ENCODE results near the gene GMCL1. TPM values are rescaled to one million over a fixed set of nuclear protein-coding genes. Genes with fewer than 3 reads are reported as not detected.

The GMCL1 gene
- total RNA-seq, 4 donors from 2014 or later, result 11.9 to 15.6 (median 13.4) TPM

Small RNA genes lying within 50 kb of the gene (small RNA-seq; reads per million reads assigned to genes)
- 0 reads per million in 4 donors for gene RPL23AP92

Other genes with a start within 250 kb of the GMCL1 start
- gene AAK1, start 185.9 kb upstream of the GMCL1 start, total RNA-seq, result 10 to 100 TPM; 28.0 to 35.5 (median 32.8) TPM
- gene ANXA4, start 87.5 kb upstream of the GMCL1 start, total RNA-seq, result 10 to 100 TPM; 24.8 to 66.4 (median 43.6) TPM
- gene SNRNP27, start 64.3 kb downstream of the GMCL1 start, total RNA-seq, result 10 to 100 TPM; 30.6 to 46.9 (median 37.5) TPM
- gene MXD1, start 85.4 kb downstream of the GMCL1 start, total RNA-seq, result 100 to 1,000 TPM in 1 of 4 donors, 10 to 100 TPM in 3; 38.5 to 121 (median 83.2) TPM
- gene ASPRV1, start 132.0 kb downstream of the GMCL1 start, total RNA-seq, result 1 to 10 TPM in 1 of 4 donors, under 1 TPM in 3; 0.18 to 1.5 (median 0.34) TPM